Stimulated activated CD4-positive, alpha-beta T cell treated with anti-CD3 and anti-CD28 coated beads, TNF-alpha, amount 100 ng/mL, for 1 hour (primary cell): ENCODE results near the gene DAGLB.

Source experiments
- DNase-seq, 3 donors: peaks; one replicate each; pipeline ENCODE4 v3.0.0-alpha.2; 2020; ENCODE audit warnings: low read depth in 3 of 3, low spot score in 1 of 3

The DAGLB gene

DNA sequence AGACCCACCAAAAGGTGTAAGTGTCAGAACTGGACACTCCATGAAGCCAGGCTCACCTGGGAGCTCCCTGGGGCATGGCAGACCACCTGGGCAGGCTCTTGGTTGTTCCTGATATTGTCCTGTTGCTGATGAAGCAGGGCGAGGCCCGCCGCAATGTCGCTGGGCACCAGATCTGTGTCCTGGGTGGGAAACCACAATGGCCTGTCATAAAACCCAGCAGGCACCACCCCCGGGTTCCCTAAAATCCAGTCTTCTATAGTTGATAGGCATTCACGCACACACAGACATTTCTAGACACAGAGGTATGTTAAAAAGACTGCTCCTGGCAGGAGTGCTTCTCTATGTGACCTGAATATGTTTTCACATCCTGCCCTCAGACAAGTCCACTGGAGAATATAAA lies 15.0 kb downstream of the DAGLB start:
- no peak for DNase-seq

DNA sequence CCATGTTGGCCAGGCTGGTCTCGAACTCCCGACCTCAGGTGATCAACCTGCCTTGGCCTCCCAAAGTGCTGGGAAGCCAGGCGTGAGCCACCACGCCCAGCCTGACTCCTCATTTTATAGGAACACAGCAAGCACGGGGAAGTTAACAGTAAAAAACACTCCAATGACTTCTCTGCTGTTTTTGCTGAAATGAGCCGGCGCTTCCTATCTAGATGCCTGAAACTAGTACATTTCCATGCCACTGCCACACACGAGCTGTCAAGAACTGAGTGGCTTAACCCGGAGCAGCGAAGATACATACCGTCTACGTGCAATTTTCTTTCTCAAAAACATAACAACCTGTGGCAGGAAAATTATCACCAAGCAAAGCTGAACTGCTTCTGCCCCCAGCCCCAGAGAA lies 16.8 kb downstream of the DAGLB start:
- no peak for DNase-seq

DNA sequence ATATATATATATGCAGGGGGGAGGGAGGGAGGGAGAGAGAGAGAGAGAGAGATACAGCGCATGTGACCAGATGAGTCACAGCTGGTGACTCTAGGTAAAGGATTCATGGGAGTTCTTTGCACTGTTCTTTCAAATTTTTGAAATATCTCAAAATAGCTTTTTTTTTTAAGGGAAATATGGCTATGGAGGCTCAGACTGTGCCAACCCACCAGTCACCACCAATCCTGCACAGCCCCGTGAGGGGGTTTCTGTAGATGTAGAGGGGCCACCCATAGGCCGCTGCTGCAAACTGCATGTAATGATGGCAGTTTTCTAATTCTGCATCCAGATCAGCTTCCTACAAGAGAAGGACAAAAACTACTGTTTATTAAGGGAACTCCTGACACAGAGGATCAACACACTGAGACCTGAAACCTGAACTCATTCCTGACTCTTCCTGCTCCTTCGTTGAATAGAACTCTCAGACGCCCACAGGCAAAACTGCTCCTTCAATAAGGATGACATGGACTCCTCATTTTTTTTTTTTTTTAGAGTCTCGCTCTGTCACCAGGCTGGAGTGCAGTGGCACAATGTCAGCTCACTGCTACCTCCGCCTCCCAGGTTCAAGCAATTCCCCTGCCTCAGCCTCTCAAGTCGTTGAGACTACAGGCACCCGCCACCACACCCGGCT lies 17.3 kb downstream of the DAGLB start:
- no peak for DNase-seq

DNA sequence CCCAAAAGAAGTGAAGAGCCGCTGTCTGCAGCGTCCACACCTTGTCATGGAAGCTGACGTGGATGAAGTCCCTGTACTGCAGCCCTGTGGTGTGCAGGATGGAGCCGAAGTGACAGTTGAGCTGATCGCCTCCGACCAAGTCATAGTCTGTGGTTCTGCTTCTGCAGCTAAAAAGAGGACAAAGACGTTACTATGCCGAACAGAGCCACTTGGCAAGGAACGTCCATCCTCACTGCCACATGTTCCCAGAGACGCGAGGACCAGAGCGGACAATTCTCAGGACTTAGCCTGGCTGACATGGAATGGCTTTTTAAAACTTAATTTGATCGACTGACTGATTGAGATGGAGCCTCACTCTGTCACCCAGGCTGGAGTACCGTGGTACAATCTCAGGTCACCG lies 21.8 kb downstream of the DAGLB start:
- no peak for DNase-seq

DNA sequence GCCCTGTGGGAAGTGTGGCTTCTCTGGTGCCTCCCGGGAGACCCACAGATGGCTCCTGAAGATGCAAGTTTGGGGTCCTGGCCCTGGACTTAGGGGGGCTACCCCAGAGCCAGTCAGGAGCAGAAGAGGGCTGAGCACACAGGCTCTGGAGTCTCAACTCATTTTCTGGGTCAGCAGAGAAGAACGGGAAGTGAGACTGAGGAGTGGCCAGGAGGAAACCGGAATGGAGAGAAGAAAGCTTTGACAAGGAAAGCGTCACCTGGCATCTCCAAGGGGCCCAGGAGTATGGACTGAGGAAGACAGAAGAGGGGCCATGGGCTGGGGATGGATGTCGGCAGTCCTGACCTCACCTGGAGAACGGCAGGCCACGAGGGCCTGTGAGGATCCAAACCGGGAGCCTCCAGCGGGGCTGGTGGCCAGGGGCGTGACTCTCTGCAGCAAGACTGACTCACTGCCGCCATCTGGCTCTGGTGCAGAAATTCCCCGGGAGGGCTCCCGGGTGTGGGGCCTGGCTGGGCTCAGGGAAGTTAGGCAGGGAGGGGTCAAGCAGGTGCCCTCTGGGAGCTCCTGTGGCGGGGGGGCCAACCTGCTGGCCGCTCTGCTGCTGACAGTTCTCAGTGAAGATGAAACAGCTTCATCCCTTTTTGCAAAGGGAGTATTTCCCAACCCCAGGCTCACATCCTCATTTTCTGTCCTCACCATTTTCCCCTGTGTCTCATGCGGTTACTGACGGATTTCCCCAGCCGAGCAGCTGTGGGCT lies 23.6 kb downstream of the DAGLB start:
- DNase-seq: no peak

DNA sequence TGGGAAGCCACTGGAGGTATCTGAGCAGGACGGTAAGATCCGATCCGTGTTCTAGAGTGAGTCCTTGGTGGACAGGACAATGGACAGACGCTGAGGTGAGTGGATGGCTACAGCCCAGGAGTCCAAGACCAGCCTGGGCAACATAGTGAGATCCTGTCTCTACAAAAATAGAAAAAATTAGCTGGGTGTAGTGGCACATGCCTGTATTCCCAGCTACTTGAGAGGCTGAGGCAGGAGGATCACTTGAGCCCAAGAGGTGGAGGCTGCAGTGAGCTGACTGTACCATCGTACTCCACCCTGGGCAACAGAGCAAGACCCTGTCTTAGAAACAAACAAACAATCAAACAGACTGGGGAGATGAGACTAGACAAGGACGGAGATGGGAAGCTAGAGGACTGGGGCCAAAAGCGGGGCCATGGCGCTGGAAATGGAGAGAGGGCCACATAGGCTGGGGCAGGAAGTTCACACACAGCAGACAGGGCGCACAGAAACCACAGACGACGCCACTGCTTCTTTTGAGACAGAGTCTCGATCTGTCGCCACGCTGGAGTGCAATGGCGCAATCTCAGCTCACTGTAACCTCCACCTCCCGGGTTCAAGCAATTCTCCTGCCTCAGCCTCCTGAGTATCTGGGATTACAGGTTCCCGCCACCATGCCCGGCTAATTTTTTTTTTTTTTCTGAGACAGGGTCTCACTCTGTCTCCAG lies 24.7 kb downstream of the DAGLB start:
- no peak for DNase-seq

DNA sequence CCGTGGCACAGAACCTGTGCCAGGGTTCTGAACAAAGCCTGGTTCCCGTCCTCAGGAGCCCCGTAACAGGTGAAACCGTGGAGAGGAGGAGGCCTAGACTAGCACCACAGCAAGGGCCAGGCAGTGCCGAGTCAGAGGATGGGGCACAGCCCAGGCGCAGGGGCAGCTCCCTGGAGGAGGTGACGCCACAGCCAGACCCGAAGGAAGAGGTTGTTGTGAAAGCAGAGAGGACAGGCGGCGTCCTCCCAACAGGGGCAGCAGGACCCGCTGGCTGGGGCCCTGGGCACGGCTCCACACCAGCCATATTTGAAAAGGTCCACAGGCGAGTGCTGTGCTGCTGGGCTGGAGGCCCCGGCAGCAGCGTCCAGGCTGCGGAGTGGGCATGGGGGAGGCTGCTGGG lies 25.7 kb downstream of the DAGLB start:
- no peak for DNase-seq

DNA sequence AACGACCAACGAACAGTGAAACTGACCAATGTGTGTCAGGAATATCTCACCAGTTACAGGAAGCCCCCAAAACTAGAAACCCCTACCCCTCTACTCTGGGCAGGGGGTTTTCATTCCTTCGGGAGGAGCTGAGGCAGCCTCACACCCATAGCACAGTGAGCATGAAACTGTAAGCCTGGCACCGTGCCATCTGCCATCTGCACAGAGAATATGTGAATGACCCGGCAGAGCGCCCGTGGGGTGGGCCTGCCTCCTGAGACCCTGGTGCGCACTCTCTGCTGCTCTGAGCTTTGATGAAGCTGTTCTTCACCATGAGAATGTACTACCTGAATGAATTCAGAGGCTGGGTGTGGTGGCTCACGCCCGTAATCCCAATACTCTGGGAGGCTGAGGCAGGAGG lies 27.1 kb downstream of the DAGLB start:
- no peak for DNase-seq

DNA sequence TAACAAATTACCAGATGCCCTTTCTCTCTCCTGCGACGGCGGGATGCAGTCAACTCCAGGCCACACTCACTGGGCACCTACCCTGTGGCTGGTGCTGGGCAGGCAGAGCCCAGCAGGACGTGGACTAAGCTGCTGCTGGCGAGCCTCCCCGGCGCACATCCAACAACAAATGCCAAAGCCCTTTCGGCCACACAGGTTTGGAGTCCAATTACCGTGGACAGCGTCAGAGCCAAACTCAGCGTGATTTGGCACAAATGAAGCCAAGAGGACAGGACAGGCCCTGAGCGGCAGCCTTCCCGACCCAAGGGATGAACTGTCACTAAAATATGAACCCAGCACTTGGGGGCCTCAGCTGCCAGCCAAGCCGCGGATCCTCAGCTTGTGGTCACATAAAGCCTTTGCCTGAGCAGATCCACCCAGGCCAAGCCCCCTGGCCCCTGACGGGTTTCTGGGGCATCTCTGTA lies 28.4 kb downstream of the DAGLB start:
- no peak for DNase-seq

DNA sequence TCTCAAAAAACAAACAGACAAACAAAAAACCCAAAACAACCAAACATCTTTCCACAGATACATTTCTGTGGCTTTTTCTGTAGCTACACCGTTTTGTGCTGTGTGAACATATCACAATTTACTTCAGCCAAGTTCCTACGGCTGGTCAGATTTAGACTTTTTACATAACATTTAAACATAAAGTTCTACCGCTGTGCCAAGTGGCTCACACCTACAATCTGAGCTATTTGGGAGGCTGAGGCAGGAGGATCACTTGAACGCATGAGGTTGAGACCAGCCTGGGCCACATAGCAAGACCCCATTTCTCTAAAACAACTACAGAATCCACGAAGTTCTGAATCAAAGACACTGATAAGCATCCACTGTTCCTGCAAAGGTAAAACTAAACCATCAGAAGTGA lies 30.3 kb downstream of the DAGLB start:
- no peak for DNase-seq

DNA sequence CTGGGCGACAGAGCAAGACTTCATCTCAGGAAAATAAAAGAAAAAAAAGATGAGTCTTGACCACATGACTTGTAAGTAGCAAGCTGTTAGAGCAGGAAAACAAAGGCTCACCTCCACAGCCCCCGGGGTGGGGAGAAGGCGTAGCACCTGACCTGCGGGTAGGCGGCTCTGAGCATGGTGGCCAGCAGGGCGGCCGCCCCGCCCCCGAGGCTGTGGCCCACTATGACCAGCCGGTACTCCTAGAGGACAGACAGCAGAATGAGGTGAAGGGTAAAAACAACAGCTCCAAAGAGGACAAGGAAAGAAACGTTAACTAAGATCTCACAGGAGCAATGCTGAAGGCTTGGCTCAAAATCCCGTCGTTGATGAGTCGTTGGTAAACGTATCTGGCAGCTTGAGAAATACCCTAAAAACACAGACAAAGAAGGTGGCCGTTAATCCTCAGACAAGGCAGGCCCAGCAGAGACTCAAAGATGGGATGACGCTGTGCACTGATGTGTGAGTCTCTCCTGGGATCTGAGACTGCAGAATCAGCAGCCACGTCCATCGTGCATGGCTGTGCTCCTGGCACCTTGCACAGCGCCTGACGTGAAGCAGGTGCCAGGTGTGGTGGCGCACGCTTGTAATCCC lies 31.1 kb downstream of the DAGLB start:
- no peak for DNase-seq

DNA sequence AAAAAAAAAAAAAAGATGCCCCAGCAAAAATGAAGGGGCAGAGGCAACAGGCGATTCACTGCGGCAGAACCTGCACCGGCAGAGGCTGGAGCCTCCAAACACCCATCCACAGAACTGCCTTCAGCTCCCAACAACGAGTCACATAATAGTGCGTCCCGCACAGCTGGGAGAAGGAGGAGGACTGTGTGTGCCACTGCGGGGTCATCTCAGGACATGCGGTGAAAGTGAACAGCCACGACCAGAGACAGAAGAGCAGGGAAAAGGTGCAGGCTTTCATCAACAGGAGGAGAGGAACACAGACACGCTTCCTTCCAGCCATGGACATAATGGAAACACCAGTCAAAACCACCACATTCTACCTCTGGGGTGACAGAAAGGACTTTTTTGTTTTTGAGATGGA lies 34.1 kb downstream of the DAGLB start:
- DNase-seq: no peak

DNA sequence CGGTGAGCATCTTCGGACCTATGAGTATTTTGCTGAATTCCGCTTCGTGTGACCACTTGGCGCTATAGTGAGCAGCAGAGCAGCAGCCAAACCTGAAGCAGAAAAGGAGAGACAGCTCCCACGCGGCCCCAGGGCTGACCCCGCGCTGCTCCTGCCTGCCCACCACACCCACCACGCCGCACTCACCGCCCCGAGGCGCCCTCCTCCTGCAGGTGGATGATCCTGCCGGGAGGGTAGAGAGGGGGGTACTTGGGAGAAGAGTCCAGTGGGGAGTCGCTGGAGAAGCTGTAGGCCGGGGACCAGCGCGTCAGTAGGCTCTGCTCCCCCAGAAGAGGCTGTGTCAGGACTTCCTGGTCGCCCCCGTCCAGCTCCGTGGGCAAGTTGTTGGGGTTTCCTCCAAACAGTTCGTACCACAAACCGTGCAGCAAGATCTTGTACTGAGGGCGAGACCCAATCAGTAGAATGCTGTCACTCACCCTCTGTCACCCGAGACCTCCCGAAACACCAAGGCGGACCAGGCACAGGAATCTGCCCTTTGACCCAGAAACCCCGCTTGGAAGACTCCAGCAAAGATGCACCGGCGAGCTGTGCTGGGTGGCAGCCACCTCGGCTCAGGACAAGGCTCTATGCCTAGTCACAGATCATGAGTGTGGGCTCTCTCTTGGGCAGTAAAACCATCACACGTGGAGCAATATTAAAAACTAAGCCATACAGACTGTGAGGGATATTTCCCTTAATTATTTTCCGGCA lies 37.6 kb downstream of the DAGLB start:
- no peak for DNase-seq

DNA sequence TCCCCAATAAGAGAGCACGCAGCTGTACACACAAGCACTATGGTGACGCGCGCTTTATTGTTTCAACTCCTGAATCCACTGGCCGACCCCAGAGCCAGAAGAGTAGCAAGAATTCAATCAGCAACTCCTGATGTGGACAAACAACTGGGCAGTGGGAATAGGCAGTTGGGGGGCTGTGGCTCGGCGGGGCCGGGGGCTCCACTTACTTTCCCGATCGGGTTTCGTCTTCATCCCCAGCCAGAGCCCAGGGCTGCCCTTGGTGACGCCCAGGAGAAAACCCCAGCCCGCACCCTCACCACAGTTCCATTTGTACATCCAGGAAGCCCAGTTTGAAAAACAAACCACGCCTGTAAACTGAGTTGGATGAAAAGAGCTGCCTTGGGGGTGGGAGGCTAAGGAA lies 38.7 kb downstream of the DAGLB start:
- no peak for DNase-seq

DNA sequence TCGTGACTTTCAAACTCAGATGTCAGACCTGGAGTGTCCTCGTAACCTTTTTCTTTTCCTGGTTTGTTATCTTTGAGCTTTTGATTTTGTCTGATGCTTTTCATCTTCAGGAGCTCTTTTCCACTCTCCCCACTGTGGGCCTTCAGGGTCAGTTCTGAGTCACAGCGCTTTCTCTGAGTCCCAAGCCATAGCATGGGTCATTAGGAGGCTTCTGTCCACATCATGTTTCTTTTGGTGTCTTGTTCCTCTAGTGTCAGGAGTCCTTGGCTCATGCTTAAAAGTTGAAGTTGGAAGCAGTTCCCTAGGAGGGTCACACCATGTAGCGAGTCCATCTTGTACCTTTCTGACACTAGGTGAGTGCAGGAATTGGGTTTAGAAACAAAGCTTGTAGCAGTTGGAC lies 40.3 kb downstream of the DAGLB start:
- DNase-seq: no peak

DNA sequence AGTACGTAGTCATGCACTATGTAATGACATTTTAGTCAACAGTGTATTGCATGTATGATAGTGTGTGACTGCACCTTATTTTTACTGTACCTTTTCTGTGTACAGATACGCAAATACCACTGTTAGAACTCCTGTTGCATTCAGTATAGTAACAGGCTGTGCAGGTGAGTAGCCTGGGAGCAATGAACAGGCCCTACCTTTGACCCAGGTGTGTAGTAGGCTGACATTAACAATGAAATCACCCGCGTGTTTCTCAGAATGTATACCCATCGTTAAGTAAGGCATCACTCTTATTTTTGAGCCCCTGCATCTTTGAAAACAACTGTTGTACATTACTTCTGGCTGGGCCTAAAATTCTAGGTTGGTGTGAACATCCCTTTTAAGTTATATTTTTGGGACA lies 41.6 kb downstream of the DAGLB start:
- no peak for DNase-seq

DNA sequence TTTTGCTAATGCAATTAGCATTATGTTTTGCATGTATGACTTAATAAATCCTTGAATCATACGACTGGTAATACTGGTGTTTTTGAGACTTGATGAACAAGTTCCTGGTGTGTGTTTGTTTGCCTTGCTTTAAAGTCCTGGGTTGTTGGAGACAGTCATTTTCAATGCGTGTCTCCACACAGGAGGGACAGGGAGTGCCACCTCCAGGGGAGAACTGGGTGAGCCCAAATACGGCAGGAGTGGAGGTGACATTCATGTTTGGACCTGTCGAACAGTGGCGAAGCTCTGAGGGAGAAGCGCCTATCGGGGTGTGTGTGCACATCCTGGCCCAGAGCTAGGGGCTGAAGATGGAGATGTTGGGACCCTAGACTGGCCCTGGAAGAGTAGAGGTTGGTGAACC lies 43.8 kb downstream of the DAGLB start:
- DNase-seq: no peak

DNA sequence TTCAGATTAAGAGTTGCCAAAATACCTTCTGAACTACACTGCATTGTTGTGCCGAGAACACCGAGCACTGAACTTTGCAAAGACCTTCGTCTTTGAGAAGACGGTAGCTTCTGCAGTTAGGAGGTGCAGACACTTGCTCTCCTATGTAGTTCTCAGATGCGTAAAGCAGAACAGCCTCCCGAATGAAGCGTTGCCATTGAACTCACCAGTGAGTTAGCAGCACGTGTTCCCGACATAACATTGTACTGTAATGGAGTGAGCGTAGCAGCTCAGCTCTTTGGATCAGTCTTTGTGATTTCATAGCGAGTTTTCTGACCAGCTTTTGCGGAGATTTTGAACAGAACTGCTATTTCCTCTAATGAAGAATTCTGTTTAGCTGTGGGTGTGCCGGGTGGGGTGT lies 45.0 kb downstream of the DAGLB start:
- no peak for DNase-seq

DNA sequence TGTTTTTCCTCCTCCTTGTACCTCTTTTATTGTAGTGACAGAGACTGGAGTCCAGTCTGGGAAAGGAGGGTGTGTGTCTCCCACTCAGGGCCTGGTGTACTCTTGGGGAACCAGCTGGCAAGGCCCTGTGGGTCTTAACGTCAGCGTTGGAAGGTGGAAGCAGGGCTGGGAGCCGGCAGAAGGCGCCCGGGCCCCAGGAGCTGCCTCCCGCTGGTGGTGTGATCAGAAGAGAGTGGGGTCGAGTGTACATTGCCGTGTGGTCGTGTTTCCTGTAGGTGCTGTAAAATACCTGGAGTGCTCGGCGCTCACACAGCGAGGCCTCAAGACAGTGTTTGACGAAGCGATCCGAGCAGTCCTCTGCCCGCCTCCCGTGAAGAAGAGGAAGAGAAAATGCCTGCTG lies 45.7 kb downstream of the DAGLB start:
- DNase-seq: no peak

DNA sequence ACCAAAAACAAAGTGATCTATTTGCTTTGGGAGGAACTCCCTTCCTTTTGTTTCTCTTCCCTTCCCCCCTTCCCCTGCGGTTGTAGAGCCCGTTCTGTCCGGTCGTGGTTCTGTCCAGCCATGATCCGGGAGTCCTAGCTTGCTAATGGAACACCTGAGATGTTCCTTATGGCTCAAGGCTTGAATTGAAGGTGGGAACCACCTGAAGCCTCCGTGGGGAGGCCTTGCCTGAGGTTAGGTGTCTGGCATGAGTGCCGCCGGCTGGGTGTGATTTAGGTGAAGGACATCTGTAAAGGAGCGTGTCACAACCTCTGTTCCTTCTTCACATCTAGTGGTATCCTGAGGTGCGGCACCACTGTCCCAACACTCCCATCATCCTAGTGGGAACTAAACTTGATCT lies 46.2 kb downstream of the DAGLB start:
- DNase-seq: no peak
